Measurements from ENCODE around the gene CCL22. TPM values are rescaled to one million over a fixed set of nuclear protein-coding genes. Genes with fewer than 3 reads are reported as not detected.

CCL22 gene
- total RNA-seq, 4 donors from 2014 or later: 0.09 to 1.6 (median 0.38) TPM

DNA sequence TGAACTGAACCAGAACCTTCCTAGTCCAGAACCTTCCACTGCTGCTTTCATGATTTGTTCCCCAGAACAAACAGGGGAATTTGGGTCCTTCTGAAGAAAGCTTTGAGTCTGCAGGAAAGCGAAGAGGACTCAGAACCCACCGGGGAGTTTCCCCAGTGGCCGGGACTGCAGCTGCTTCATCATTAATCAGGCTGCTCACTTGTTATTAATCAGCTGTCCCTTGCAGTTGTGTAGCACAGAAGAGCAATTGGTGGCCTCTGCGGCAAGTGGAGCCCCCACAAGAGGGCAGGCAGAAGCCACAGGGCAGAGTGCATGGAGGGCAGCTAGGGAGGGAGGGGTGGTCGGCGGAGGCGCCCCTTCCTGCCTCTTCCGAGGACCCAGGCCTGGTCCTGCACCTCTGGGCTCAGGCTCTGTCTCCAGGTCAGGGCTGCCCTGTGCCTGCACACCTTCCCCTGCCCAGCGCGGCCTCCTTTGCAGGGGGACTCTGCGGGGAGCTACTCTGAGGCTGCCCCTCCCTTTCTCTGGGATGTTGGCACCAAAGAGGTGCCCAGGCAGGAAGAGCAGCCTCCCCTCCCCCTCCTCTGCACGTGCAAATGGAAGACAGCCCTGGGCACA is 52.9 kb downstream of the CCL22 start:
- WGBS, 2 donors: 61% methylated on average over 3 of the region's 12 CpGs; no CpG with 5 or more reads in 1 of the 2 donors
- no peak for TF ChIP-seq POLR2A (IDR thresholded peaks at IDR 0.05)
- TF ChIP-seq, protein P1, sequence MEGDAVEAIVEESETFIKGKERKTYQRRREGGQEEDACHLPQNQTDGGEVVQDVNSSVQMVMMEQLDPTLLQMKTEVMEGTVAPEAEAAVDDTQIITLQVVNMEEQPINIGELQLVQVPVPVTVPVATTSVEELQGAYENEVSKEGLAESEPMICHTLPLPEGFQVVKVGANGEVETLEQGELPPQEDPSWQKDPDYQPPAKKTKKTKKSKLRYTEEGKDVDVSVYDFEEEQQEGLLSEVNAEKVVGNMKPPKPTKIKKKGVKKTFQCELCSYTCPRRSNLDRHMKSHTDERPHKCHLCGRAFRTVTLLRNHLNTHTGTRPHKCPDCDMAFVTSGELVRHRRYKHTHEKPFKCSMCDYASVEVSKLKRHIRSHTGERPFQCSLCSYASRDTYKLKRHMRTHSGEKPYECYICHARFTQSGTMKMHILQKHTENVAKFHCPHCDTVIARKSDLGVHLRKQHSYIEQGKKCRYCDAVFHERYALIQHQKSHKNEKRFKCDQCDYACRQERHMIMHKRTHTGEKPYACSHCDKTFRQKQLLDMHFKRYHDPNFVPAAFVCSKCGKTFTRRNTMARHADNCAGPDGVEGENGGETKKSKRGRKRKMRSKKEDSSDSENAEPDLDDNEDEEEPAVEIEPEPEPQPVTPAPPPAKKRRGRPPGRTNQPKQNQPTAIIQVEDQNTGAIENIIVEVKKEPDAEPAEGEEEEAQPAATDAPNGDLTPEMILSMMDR (IDR thresholded peaks at IDR 0.05): no peak
- H3K9me3 ChIP-seq: no peaks in the 10 kb centered on the region

DNA sequence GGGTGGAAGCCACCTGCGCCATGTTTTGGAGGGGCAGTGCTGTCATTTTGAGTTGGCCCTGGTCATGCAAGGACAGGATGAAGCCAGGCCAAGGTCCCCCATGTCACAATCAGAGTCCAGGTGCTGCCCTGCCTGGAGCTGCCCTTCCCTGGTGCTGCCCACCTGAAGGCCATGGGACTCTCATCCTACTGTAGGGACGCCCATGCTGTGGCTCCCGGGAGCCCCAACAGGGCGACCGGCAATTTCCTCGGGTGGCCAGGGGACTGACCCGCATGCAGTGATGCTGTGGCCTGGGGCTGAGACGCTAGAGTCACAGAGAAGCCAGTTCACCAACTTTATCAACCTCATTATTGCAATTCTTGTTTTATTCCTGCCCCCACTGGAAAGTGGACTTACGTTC is 54.0 kb downstream of the CCL22 start:
- intact Hi-C loops (cut with DNase I): no loop called here
- Histone ChIP-seq H3K9me3 (no peaks in the 10 kb centered on the region), H3K4me3 (no peak overlapping the region), H3K4me1 (peaks cover 12 to 47% (median 31%) of the 10 kb centered on the region in 3 donors), H3K27me3 (no peaks in the 10 kb centered on the region), H3K36me3 (no peaks in the 10 kb centered on the region), H3K27ac (no peak overlapping the region)
- DNase-seq: no peak
- WGBS, 2 donors: 86 to 93% methylated on average over 7 of the region's 9 CpGs
- TF ChIP-seq, protein P1 (IDR thresholded peaks at IDR 0.05): no peak

More for the DNA sequence above, 52.9 kb downstream of the CCL22 start:
- Histone ChIP-seq H3K36me3 (no peaks in the 10 kb centered on the region), H3K27me3 (no peaks in the 10 kb centered on the region), H3K4me1 (peaks cover 2 to 42% (median 19%) of the 10 kb centered on the region in 3 donors), H3K4me3 (no peak overlapping the region), H3K27ac (no peak overlapping the region)
- intact Hi-C loops (cut with DNase I): no loop called here
- DNase-seq: no peak

- Histone ChIP-seq H3K4me3 (no peak overlapping the region), H3K4me1 (peaks cover 12 to 54% (median 36%) of the 10 kb centered on the region in 3 donors), H3K27ac (no peak overlapping the region), H3K9me3 (no peaks in the 10 kb centered on the region), H3K36me3 (no peaks in the 10 kb centered on the region), H3K27me3 (no peaks in the 10 kb centered on the region)
- intact Hi-C loops (cut with DNase I): no loop called here
- no peak for DNase-seq
- TF ChIP-seq, protein P1 (IDR thresholded peaks at IDR 0.05): no peak
- TF ChIP-seq POLR2A (IDR thresholded peaks at IDR 0.05): no peak
- WGBS, 2 donors: 73 to 86% methylated on average over 1 to 2 of the region's 5 CpGs
Observed at GRCh38 chr16:57413301-57413730, 54.7 kb downstream of the CCL22 start.

- intact Hi-C loops (cut with DNase I): no loop called here
- no peaks in the 10 kb centered on the region for H3K36me3 ChIP-seq
- H3K4me3 ChIP-seq: no peak overlapping the region
- H3K27me3 ChIP-seq: no peaks in the 10 kb centered on the region
- peaks cover 16 to 58% (median 39%) of the 10 kb centered on the region in 3 donors for H3K4me1 ChIP-seq
- no peak overlapping the region for H3K27ac ChIP-seq
- DNase-seq: no peak
- no peaks in the 10 kb centered on the region for H3K9me3 ChIP-seq
- TF ChIP-seq, protein P1 (IDR thresholded peaks at IDR 0.05): no peak
- no peak for TF ChIP-seq POLR2A (IDR thresholded peaks at IDR 0.05)
- WGBS, 2 donors: 57 to 83% methylated on average over 1 to 6 of the region's 7 CpGs
Observed at GRCh38 chr16:57413733-57414132, 55.1 kb downstream of the CCL22 start.

Small RNA genes lying within 50 kb of the gene (small RNA-seq; reads per million reads assigned to genes)
- 0 reads per million in 4 donors for gene AC108081.1

Other genes starting within 250 kb of the CCL22 start
- 10 to 100 TPM; 40.7 to 65.6 (median 51.3) TPM for gene PSME3IP1, start 172.7 kb upstream of the CCL22 start, total RNA-seq
- gene RSPRY1, start 172.5 kb upstream of the CCL22 start, total RNA-seq: 10 to 100 TPM; 13.7 to 27.2 (median 23.1) TPM
- 10 to 100 TPM; 44.5 to 75.1 (median 54.6) TPM for gene ARL2BP, start 113.5 kb upstream of the CCL22 start, total RNA-seq
- 10 to 100 TPM; 15.5 to 38.5 (median 31.5) TPM for gene PLLP, start 74.1 kb upstream of the CCL22 start, total RNA-seq
- gene CX3CL1, start 13.7 kb downstream of the CCL22 start, total RNA-seq: 10 to 100 TPM in 1 of 4 donors, 1 to 10 TPM in 3; 3.3 to 14.8 (median 7.4) TPM
- 1 to 10 TPM in 1 of 4 donors, under 1 TPM in 1, not detected in 2; 0.64 to 1.3 TPM for gene CCL17, start 46.0 kb downstream of the CCL22 start, total RNA-seq
- 10 to 100 TPM; 30.5 to 42.9 (median 33.5) TPM for gene CIAPIN1, start 88.6 kb downstream of the CCL22 start, total RNA-seq
- gene COQ9, start 88.7 kb downstream of the CCL22 start, total RNA-seq: 10 to 100 TPM; 43.6 to 62.0 (median 53.4) TPM
- 10 to 100 TPM; 58.8 to 86.8 (median 71.1) TPM for gene POLR2C, start 103.9 kb downstream of the CCL22 start, total RNA-seq
- gene DOK4, start 127.7 kb downstream of the CCL22 start, total RNA-seq: 10 to 100 TPM; 20.7 to 42.7 (median 28.8) TPM
- 10 to 100 TPM in 1 of 4 donors, 1 to 10 TPM in 3; 3.5 to 10.9 (median 6.9) TPM for gene CCDC102A, start 177.8 kb downstream of the CCL22 start, total RNA-seq
- gene ADGRG5, start 183.9 kb downstream of the CCL22 start, total RNA-seq: 1 to 10 TPM in 2 of 4 donors, under 1 TPM in 2; 0.34 to 1.3 (median 0.91) TPM